Cardiac muscle cell (in vitro differentiated cells and primary cell): ENCODE data around the gene ANKRD33B. TPM values are rescaled to one million over a fixed set of nuclear protein-coding genes. Genes with fewer than 3 reads are reported as not detected.

Experiments used
- DNase-seq, 2 donors: peaks; one replicate each; pipeline versions ENCODE4 v3.0.0 to v3.0.0-alpha.2; 2010 to 2017; ENCODE audit warnings: low read depth in 1 of 2, low spot score in 1 of 2
- H3K27ac ChIP-seq: fragments of 200-600 bp; sonication (generic); 2 replicates; pipeline ENCODE4 v1.5.1; 2016
- H3K27me3 ChIP-seq: fragments of 200-600 bp; sonication (generic); 2 replicates; pipeline ENCODE4 v1.6.0; 2016; ENCODE audit warnings: control low read depth
- H3K36me3 ChIP-seq: fragments of 200-600 bp; sonication (generic); 2 replicates; pipeline ENCODE4 v1.5.1; 2016; ENCODE audit warnings: control low read depth
- H3K4me1 ChIP-seq: fragments of 200-600 bp; sonication (generic); 2 replicates; pipeline ENCODE4 v1.8.1; 2017; ENCODE audit warnings: low read depth, mild to moderate bottlenecking, mixed run types
- H3K4me3 ChIP-seq: fragments of 200-600 bp; sonication (generic); 2 replicates; pipeline ENCODE4 v1.5.1; 2016; ENCODE audit warnings: mild to moderate bottlenecking
- H3K9me3 ChIP-seq: fragments of 200-600 bp; sonication (generic); 2 replicates; pipeline ENCODE4 v1.5.1; 2017; ENCODE audit warnings: low read depth, mild to moderate bottlenecking, control low read depth
- CTCF ChIP-seq: IDR thresholded peaks from 2 replicates; pipeline ENCODE4 v1.5.1; 2012; ENCODE audit warnings: low read depth, mild to moderate bottlenecking, low read length
- polyA plus RNA-seq: library from polyadenylated mRNA; unstranded; fragments of >200 nt; fragmentation: Nextera tagmentation; extraction: Ambion mirVana; gene quantifications from 2 replicates; pipeline ENCODE4 v1.2.1, GENCODE V29; 2016
- total RNA-seq: library from RNA; depleted of rRNA; stranded (reverse); fragments of >200 nt; gene quantifications from 2 replicates; pipeline ENCODE4 v1.2.3, GENCODE V29; 2016

The ANKRD33B gene
- total and polyA plus RNA-seq, 2 experiments from 2014 or later, result 5.7 to 14.8 TPM

- no peak for TF ChIP-seq CTCF
- no peaks in the 10 kb centered on the region for H3K36me3 ChIP-seq
- peaks cover 3% of the 10 kb centered on the region for H3K4me1 ChIP-seq
- H3K27ac ChIP-seq, result no peak overlapping the region
- H3K9me3 ChIP-seq, result no peaks in the 10 kb centered on the region
- H3K27me3 ChIP-seq, result no peaks in the 10 kb centered on the region
- DNase-seq, result no peak
- no peak overlapping the region for H3K4me3 ChIP-seq
These were observed 12.1 kb upstream of the ANKRD33B start for GRCh38 chr5:10551782-10552138.

GRCh38 chr5:10552183-10553143, 11.4 kb upstream of the ANKRD33B start:
- H3K4me1 ChIP-seq, result peaks cover 3% of the 10 kb centered on the region
- no peak for TF ChIP-seq CTCF
- H3K27me3 ChIP-seq, result no peaks in the 10 kb centered on the region
- no peak overlapping the region for H3K4me3 ChIP-seq
- H3K36me3 ChIP-seq, result no peaks in the 10 kb centered on the region
- no peaks in the 10 kb centered on the region for H3K9me3 ChIP-seq
- H3K27ac ChIP-seq, result no peak overlapping the region
- DNase-seq, result no peak

DNA sequence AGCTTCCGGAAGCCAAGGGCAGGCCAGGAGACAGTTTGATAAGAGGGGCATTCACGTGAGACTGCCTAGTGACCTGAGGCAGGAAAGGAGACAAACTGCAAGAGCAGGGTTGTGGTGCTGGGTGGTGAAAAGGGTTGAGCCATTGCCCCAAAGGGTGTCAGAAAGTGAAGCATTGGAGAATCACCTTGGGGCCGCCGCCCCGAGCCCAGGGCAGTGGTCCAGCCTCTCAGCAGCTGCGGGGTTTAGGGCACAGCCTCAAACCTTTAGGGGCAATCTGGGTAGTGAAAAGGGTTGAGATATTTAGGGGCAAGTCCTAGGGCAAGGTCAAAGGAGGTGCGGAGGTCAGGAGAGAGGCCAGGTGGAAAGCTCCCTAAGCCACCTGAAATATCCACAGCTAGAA, 10.4 kb upstream of the ANKRD33B start:
- no peak overlapping the region for H3K4me3 ChIP-seq
- H3K4me1 ChIP-seq, result peaks cover 3% of the 10 kb centered on the region
- no peaks in the 10 kb centered on the region for H3K9me3 ChIP-seq
- H3K27me3 ChIP-seq, result no peaks in the 10 kb centered on the region
- DNase-seq, result no peak
- no peaks in the 10 kb centered on the region for H3K36me3 ChIP-seq
- no peak for TF ChIP-seq CTCF
- H3K27ac ChIP-seq, result no peak overlapping the region

GRCh38 chr5:10555277-10555684, 8.6 kb upstream of the ANKRD33B start:
- Histone ChIP-seq H3K4me1 (peaks cover 9% of the 10 kb centered on the region), H3K36me3 (no peaks in the 10 kb centered on the region), H3K4me3 (no peak overlapping the region), H3K9me3 (no peaks in the 10 kb centered on the region), H3K27ac (no peak overlapping the region), H3K27me3 (no peaks in the 10 kb centered on the region)
- no peak for DNase-seq
- TF ChIP-seq CTCF, result no peak

DNA sequence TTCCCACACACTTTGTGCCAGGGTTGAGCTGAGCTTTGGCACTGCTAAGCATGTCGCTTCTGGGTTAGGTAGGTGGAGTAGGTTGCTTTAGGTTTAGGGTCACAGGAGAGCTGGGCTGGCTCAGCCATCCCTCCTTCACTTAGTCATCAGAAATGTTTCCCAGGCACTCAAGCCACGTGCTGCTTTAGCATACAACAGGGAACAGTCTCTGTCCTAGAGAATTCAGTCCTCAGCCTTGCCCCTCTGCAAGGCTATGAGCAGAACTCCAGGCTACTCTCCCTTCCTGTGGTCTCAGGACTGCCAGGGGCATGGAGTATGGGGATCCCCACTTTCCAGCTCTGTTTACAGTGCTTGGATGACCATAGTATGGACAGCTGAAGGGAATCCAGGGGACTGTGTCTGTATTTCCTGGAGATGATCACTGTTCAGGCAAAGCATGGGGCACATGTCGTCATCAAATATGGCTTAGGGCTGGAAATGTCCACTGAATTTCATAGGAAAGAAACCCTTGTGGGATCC, 7.5 kb upstream of the ANKRD33B start:
- H3K9me3 ChIP-seq, result no peaks in the 10 kb centered on the region
- no peak overlapping the region for H3K4me3 ChIP-seq
- peak in 1 of 2 donors; percentile 52 for DNase-seq
- H3K4me1 ChIP-seq, result peaks cover 10% of the 10 kb centered on the region
- no peaks in the 10 kb centered on the region for H3K27me3 ChIP-seq
- H3K36me3 ChIP-seq, result no peaks in the 10 kb centered on the region
- no peak overlapping the region for H3K27ac ChIP-seq
- no peak for TF ChIP-seq CTCF
